ENCODE measurements around the gene ETAA1.

ETAA1 gene

DNA sequence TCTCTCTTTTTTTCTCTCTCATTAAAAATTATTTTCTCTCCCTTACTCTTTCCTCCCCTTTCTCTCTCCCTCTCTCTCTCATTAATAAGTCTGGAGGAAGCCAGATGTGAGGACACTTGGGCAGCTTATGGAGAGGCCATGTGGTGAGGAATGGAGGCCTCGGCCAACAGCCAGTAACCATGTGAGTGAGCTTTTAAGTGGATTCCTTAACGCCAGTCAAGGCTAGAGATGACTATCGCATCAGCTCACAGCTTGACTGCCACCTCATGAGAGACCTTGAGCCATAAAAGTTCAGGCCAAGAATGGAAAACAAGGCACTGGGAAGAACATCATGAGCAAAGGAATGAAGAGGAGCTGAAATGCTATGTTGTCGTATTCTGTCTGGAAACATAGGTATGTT, 39.1 kb downstream of the ETAA1 start:
- Histone ChIP-seq H3K79me2 (ENCODE audit: insufficient read depth, low read depth) (no peaks in the 10 kb centered on the region), H3K27ac (no peak overlapping the region), H3K9ac (no peak overlapping the region)

DNA sequence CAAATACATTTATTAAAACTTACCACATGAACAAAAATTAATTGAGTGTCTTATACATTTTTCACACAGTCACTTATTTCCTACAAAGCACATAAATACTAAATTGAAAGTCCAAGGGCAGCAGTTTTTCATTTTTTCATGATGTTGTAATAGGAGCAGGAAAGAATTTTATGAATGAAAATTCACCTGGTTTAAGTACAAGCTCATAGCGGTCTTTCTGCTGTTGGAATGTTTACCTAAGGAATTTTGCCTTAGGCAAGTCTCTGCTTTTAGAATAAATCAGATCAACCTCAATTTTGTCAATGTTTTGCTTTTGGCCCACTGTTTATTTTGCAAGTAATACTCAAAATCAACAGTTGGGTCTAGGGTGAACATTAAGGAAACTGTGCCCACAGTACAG, 40.0 kb downstream of the ETAA1 start:
- Histone ChIP-seq H3K27ac (no peak overlapping the region), H3K36me3 (ENCODE audit: insufficient read depth) (no peaks in the 10 kb centered on the region), H3K79me2 (ENCODE audit: insufficient read depth, low read depth) (no peaks in the 10 kb centered on the region), H3K9ac (no peak overlapping the region), H3K4me1 (ENCODE audit: low read depth, poor library complexity, severe bottlenecking) (no peaks in the 10 kb centered on the region), H3K4me3 (IDR thresholded peaks at IDR 0.05; ENCODE audit: insufficient read depth, low read depth, low read length) (no peak overlapping the region), H3K27me3 (ENCODE audit: insufficient read depth, low read depth) (no peaks in the 10 kb centered on the region), H4K20me1 (ENCODE audit: insufficient read depth) (no peaks in the 10 kb centered on the region), H3K4me2 (no peak overlapping the region), H2AFZ (ENCODE audit: low read depth) (no peak overlapping the region)
- TF ChIP-seq, protein P1, sequence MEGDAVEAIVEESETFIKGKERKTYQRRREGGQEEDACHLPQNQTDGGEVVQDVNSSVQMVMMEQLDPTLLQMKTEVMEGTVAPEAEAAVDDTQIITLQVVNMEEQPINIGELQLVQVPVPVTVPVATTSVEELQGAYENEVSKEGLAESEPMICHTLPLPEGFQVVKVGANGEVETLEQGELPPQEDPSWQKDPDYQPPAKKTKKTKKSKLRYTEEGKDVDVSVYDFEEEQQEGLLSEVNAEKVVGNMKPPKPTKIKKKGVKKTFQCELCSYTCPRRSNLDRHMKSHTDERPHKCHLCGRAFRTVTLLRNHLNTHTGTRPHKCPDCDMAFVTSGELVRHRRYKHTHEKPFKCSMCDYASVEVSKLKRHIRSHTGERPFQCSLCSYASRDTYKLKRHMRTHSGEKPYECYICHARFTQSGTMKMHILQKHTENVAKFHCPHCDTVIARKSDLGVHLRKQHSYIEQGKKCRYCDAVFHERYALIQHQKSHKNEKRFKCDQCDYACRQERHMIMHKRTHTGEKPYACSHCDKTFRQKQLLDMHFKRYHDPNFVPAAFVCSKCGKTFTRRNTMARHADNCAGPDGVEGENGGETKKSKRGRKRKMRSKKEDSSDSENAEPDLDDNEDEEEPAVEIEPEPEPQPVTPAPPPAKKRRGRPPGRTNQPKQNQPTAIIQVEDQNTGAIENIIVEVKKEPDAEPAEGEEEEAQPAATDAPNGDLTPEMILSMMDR (conservative IDR thresholded peaks at IDR 0.05; ENCODE audit: low read depth, low read length): no peak

More for the DNA sequence above, 39.1 kb downstream of the ETAA1 start:
- Histone ChIP-seq H3K4me3 (IDR thresholded peaks at IDR 0.05; ENCODE audit: insufficient read depth, low read depth, low read length) (no peak overlapping the region), H4K20me1 (ENCODE audit: insufficient read depth) (no peaks in the 10 kb centered on the region), H3K27me3 (ENCODE audit: insufficient read depth, low read depth) (no peaks in the 10 kb centered on the region), H3K4me2 (no peak overlapping the region), H2AFZ (ENCODE audit: low read depth) (no peak overlapping the region), H3K4me1 (ENCODE audit: low read depth, poor library complexity, severe bottlenecking) (no peaks in the 10 kb centered on the region), H3K36me3 (ENCODE audit: insufficient read depth) (no peaks in the 10 kb centered on the region)
- TF ChIP-seq, protein P1 (conservative IDR thresholded peaks at IDR 0.05; ENCODE audit: low read depth, low read length): no peak

DNA sequence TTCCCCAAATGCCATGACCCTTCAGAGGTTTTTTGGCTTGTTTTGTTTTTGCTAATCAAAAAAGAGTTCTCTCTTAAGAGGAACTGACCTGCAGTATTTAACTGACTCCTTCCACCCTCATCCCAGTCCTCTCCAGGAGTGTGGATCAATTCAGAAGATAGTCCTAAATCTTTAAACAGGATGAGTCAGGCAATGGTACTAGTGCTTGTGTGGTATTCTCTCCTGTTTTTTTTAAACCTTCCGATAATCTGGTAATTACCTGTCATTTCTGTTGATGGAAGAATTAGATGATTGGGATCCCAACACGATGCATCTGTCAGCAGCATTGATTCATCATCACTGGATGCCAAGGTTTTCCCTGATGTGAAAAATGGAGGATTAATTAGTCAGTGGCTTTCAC, 41.2 kb downstream of the ETAA1 start:
- TF ChIP-seq, protein P1 (conservative IDR thresholded peaks at IDR 0.05; ENCODE audit: low read depth, low read length): no peak
- Histone ChIP-seq H3K79me2 (ENCODE audit: insufficient read depth, low read depth) (no peaks in the 10 kb centered on the region), H3K9ac (no peak overlapping the region)

DNA sequence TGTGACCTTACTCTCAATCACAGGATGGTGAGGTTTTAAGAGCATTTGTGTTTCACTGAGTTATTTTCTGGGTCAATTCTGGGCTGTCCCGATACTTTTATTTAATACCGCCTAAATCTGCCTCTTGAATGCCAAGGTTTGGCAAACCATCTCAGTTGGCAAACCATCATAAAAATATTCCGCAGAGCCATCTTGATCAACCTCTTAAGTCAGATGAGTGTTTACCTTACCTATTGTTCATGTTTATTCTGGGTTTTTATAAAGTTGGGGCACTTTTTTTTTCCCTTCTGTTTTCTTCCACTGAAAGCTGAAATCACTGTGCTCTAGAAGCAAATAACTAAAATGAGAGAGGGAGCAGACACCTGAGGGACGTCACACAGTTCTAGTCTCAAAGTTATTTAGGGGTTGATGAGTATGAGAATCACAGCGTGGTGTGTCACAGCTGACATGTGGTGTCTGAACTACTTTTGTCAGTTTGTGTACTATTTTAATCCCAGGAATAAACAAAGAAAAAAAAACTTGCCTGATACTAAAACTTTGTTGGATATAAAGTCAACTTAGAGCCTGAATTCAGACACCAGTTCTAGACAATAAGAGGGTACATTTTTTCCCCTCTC, 48.6 kb downstream of the ETAA1 start:
- H2AFZ ChIP-seq (ENCODE audit: low read depth): no peak overlapping the region
- H3K27ac ChIP-seq: no peak overlapping the region
- H3K4me2 ChIP-seq: no peak overlapping the region
- H3K27me3 ChIP-seq (ENCODE audit: insufficient read depth, low read depth): no peaks in the 10 kb centered on the region
- H3K4me3 ChIP-seq (IDR thresholded peaks at IDR 0.05; ENCODE audit: insufficient read depth, low read depth, low read length): no peak overlapping the region
- H3K9ac ChIP-seq: no peak overlapping the region
- H3K79me2 ChIP-seq (ENCODE audit: insufficient read depth, low read depth): no peaks in the 10 kb centered on the region
- TF ChIP-seq, protein P1 (conservative IDR thresholded peaks at IDR 0.05; ENCODE audit: low read depth, low read length): no peak
- no peaks in the 10 kb centered on the region for H3K36me3 ChIP-seq (ENCODE audit: insufficient read depth)
- H3K4me1 ChIP-seq (ENCODE audit: low read depth, poor library complexity, severe bottlenecking): no peaks in the 10 kb centered on the region
- no peaks in the 10 kb centered on the region for H4K20me1 ChIP-seq (ENCODE audit: insufficient read depth)

More for the DNA sequence above, 41.2 kb downstream of the ETAA1 start:
- Histone ChIP-seq H3K4me2 (no peak overlapping the region), H2AFZ (ENCODE audit: low read depth) (no peak overlapping the region), H3K4me3 (IDR thresholded peaks at IDR 0.05; ENCODE audit: insufficient read depth, low read depth, low read length) (no peak overlapping the region), H3K4me1 (ENCODE audit: low read depth, poor library complexity, severe bottlenecking) (no peaks in the 10 kb centered on the region), H4K20me1 (ENCODE audit: insufficient read depth) (no peaks in the 10 kb centered on the region), H3K36me3 (ENCODE audit: insufficient read depth) (no peaks in the 10 kb centered on the region), H3K27me3 (ENCODE audit: insufficient read depth, low read depth) (no peaks in the 10 kb centered on the region), H3K27ac (no peak overlapping the region)

Data from KMS-11 (cell line).